Limb (tissue), 2 donors: ENCODE results near the gene DNM2.
"Not testable (repeated sequence)": the region's sequence is repeated elsewhere in the genome, so short reads cannot be mapped to it uniquely, and the experiment has no call there.

ENCODE experiments used
- DNase-seq, 2 donors: peaks; one replicate each; pipeline ENCODE4 v3.0.0-alpha.2; 2016; ENCODE audit errors: extremely low spot score in 2 of 2

The DNM2 gene

DNA sequence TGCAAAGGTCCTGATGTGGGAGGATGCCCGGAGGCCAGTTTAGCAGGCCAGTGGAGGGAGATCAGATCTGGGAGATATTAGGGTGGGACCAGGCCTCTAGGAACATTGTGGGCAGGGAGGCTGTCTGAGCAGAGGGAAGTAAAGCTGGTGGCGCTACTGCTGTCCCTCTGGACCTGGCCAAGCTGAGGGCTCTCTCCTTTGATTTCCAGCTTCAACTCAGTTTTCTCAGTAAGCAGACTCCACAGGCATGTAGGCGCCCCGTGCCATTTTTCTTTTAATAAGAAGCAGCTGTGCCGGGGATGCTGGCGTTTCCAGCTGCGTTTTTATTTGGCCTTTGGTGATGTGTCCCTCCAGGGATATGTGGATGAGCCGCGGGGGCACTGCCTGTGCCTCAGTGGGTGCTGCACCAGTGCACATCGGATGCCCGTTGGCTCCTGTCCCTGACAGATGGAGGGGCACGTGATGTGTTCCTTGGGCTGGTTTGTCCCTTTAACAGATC, 6.7 kb downstream of the DNM2 start:
- no peak for DNase-seq

GRCh38 chr19:10725415-10725814, 7.5 kb downstream of the DNM2 start:
- no peak for DNase-seq

- DNase-seq, result no peak
Observed at GRCh38 chr19:10726268-10726667, 8.4 kb downstream of the DNM2 start.

- no peak for DNase-seq
Observed at GRCh38 chr19:10727685-10728201, 9.9 kb downstream of the DNM2 start.

DNA sequence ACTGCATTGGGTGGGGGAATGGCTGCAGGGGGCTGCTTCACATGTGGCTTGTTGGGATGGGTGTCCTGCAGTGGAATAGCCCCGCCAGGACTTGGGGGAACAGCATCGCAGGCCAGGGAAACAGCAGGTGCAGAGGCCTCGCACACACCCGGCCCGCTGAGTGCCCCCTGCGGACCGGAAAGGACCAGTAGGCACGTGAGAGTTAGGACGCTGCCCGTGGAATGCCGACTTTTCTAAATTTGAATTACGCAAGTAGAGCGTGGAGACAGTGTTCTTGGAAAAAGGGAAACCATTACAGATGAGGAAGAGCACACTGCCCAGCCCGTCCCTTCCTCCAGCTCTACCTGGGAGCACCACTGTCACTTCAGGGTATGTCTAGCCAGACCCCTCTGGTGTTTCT, 11.5 kb downstream of the DNM2 start:
- no peak for DNase-seq

DNA sequence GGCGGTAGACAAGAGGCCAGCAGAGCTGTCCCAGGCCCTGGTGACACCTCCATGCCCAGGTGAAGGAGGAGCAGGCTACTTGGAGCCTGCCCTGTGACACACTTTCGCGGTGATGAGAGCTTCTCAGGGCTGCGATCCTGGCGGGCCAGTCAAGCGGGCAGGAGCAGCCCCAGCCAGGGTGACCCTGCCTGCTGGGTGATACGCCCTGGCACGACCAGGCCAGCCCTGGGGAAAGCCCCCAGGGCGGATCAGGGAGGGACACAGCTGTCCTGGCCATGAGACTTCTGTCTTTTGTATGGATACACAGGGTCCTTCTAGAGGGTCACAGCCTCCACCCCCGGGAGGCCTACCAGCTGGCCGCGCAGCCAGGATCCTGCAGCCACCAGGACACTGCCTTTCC, 13.1 kb downstream of the DNM2 start:
- no peak for DNase-seq

- DNase-seq, result no peak
Observed at GRCh38 chr19:10735741-10736140, 17.9 kb downstream of the DNM2 start.

GRCh38 chr19:10736189-10736588, 18.3 kb downstream of the DNM2 start:
- DNase-seq, result no peak

GRCh38 chr19:10736916-10737551, 19.2 kb downstream of the DNM2 start:
- no peak for DNase-seq

DNA sequence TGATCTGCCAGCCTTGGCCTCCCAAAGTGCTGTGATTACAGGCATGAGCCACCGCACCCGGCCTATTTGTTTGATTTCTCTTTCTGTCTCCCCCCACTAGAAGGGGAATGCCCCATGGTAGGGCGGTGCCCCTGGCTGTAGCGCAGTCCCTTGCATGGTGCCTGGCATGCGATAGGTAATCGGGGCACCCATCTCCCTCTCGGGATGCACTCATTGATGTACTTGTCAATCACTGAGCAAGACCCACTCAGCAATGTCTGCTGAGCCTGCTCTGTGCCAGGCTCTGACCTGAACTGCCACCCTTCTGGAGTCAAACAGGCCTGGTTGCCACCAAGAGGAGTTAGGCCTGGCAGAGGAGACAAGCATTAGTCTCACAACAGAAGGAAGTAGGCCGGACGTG, 19.8 kb downstream of the DNM2 start:
- DNase-seq, result no peak

- no peak for DNase-seq
Observed at GRCh38 chr19:10740798-10741197, 22.9 kb downstream of the DNM2 start.

GRCh38 chr19:10742476-10742875, 24.6 kb downstream of the DNM2 start:
- no peak for DNase-seq

DNA sequence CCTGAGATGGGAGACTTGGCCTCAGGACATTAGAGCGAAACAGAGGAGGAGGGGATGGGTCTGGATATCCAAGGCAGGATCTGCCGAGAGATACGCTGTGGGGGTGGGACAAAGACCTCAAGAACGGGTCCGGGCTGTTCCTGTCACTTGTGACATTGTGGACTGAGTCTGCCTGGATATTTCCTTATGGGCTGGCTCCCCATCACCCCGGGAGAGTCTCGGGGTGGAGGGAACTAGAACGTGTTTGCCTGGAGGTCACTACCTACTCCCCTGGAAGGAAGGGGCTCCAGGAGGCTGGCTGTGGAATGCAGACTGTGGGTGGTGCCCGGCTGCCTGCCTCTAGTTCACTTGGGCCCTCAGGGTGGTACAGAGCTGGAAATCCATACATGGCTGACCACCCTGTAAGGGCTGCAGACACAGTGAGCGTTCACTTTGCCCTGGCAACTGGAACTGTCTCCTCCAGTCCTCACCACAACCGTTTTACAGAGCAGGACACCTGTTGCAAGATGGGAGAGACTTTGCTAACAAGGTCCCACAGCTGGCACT, 26.4 kb downstream of the DNM2 start:
- DNase-seq, result no peak

DNA sequence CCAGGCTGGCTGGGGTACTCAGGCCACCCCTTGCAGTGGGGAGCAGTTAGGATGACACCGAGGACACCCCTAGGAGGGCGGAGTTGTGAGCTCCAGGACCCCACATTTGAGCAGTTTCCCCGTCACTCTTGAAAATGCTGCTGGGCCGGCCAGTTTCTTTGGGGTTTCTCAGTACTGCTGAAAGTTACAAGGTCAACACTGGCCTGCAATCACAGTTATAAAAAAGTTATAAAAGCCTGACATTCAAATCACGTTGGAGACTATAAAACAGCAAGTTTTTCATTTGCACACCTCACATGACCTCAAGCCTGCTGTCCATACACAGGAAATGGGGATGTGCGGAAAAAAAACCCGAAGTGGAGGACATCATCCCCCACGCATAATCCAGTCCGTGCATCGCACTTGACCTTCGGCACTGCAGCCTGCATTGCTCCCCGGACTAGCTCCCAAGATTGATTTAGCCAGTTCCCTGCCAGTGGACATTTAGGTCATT, 27.0 kb downstream of the DNM2 start:
- DNase-seq, result no peak

DNA sequence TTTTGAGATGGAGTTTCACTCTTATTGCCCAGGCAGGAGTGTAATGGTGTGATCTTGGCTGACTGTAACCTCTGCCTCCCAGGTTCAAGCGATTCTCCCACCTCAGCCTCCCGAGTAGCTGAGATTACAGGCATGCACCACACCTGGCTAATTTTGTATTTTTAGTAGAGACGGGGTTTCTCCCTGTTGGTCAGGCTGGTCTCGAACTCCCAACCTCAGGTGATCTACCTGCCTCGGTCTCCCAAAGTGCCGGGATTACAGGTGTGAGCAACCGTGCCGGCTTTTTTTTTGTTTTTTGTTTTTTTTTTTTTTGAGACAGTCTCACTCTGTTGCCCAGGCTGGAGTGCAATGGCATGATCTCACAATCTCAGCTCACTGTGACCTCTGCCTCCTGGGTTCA, 28.6 kb downstream of the DNM2 start:
- DNase-seq, result not testable (repeated sequence)

DNA sequence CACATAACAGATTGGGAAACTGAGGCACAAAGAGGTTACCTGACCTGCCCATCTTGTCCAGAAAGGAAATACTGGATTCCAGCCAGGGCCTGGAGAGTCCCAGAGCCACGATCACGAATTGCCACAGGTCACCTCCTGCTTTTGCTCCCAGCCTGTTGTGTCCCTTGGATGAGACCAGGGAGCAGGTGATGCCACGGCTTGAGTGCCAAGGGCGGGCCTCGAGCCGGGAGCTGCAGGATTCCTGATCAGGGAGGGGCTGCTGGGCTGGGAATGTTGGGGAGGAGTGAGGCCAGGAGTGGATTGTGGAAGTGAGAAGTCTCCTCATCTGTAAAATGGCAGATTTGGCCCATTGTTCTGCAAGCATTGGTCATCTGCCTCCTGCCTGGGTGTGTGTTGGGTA, 29.4 kb downstream of the DNM2 start:
- no peak for DNase-seq

- DNase-seq, result no peak
Observed at GRCh38 chr19:10747674-10748073, 29.8 kb downstream of the DNM2 start.

GRCh38 chr19:10748195-10748926, 30.5 kb downstream of the DNM2 start:
- DNase-seq, result no peak

DNA sequence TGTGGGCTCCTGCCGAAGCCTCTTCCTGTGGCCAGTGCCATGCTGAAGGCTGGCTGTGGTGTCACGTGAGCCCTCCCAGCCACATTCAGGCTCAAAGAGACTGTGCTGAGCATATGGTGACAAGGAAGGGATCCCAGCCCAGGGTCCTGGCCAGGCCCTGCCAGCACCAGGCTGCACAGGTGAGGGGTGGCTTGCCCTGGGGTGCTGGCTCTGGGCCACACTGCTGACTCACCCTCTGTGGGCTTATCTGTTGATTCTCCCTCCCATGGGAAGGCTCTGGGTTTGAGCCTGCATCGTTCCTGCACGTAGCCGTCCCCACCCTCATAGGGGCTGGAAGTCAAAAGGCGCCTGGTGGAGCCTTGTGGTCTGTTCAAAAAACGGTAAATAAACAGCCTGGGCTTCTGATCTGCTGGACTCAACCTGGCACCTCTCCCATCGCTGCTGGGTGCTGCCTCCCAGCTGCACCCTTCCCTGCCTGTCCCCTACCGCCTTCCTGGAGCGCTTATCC, 31.1 kb downstream of the DNM2 start:
- no peak for DNase-seq

DNA sequence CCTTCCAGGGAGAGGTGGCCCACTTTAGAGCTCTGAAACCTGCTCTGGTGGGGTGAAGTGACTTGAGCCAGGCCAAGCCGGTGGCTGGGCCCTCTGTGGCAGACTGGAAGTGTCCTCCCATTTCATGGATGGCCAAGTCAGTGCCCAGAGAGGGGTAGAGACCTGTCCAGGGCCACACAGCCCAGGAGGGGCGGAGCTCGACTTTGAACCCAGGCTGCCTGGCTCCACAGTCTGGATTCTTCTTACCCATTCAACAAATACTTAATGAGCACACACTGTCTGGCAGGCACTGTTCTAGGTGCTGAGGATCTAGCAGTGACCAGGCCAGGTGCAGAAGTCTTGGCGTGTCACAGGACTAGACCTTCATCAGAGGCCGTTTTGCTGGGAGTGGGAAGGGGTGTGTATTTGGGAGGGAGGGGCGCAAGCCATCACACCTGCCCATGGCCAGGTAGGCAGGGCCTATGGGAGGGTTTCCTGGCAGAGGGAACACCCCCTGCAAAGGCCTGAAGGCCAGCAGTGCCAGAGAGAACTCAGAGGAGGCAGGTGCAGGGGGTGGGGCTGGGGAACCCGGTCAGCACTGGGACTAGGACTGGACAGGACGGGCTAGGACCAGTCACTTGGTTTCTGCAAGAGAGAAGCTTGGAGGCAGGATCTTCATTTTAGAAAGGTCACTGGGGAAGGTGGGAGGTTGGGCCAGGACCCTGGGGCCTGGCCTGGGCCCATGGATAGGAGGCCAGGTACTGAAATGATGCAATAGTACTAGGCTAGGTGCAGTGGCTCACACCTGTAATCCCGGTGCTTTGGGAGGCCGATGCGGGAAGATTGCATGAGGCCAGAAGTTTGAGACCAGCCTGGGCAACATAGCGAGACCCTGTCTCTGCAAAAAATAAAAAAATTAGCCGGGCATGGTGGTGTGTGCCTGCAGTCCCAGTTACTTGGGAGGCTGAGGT, 31.8 kb downstream of the DNM2 start:
- DNase-seq, result no peak
